ENCODE measurements around the gene F2R. TPM values are rescaled to one million over a fixed set of nuclear protein-coding genes. Genes with fewer than 3 reads are reported as not detected.
"Not testable (repeated sequence)": the region's sequence is repeated elsewhere in the genome, so short reads cannot be mapped to it uniquely, and the experiment has no call there.

The F2R gene
- total RNA-seq, 4 donors from 2014 or later, result 9.4 to 38.7 (median 16.7) TPM

DNA sequence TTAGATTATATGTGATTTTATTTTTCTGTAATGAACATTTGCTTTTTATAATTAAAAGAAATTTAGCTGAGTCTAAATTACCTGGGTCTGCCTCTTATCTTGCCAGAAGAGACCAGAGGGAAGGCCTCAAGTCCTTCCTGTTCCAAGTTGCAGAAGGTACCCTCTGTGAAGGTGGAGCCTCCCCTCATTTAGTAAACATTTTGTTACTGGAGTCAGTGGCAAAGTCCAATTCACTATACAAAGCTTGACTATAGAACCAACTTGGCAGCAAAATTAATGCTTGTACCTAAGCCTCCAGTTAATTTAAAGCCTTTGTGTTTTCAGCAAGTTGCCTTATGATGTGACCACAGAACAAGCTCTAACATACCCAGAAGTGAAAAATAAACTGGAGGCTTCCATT lies 42.8 kb upstream of the F2R start:
- no peaks in the 10 kb centered on the region for H3K4me1 ChIP-seq
- H3K27me3 ChIP-seq, result no peaks in the 10 kb centered on the region
- intact Hi-C loops (cut with DNase I; ENCODE audit: low total_unique reads), result no loop called here
- no peak for DNase-seq
- TF ChIP-seq, protein P1, sequence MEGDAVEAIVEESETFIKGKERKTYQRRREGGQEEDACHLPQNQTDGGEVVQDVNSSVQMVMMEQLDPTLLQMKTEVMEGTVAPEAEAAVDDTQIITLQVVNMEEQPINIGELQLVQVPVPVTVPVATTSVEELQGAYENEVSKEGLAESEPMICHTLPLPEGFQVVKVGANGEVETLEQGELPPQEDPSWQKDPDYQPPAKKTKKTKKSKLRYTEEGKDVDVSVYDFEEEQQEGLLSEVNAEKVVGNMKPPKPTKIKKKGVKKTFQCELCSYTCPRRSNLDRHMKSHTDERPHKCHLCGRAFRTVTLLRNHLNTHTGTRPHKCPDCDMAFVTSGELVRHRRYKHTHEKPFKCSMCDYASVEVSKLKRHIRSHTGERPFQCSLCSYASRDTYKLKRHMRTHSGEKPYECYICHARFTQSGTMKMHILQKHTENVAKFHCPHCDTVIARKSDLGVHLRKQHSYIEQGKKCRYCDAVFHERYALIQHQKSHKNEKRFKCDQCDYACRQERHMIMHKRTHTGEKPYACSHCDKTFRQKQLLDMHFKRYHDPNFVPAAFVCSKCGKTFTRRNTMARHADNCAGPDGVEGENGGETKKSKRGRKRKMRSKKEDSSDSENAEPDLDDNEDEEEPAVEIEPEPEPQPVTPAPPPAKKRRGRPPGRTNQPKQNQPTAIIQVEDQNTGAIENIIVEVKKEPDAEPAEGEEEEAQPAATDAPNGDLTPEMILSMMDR (IDR thresholded peaks at IDR 0.05), result no peak
- no peak for TF ChIP-seq POLR2A (IDR thresholded peaks at IDR 0.05)
- H3K27ac ChIP-seq, result no peak overlapping the region
- H3K4me3 ChIP-seq, result no peak overlapping the region
- H3K36me3 ChIP-seq, result no peaks in the 10 kb centered on the region
- no peaks in the 10 kb centered on the region for H3K9me3 ChIP-seq

DNA sequence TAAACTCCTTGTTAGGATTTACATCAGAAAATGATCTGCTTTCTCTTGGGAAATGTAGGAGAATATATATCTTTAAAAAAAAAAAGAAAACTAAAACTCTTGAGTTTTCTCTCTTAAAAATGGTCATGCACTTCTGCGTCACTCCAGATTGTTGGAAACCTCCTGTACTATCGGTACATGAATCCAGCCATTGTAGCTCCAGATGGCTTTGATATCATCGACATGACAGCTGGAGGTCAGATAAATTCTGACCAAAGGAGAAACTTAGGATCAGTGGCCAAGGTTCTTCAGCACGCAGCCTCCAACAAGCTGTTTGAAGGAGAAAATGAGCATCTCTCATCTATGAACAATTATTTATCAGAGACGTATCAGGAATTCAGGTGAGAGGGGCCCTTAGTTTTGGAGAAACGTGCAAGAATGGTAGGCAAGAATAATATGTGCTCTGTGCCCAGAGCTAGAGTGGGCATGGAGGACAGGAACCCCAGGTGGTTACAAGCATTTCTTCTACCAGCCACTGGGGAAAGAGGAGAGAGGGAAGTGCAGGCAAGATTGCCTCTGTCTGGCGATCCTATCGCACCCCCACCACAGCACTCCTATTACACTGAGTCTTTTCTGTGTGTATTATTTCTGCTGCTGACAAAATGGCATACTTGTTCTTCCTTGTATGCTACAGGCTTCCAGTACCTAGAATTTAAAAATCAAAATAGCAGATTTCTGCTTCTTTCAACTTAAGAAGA lies 41.4 kb upstream of the F2R start:
- DNase-seq, result no peak
- Histone ChIP-seq H3K27ac (peak overlapping the region in 1 of 2 donors; percentile 49), H3K4me3 (no peak overlapping the region), H3K27me3 (no peaks in the 10 kb centered on the region), H3K9me3 (no peaks in the 10 kb centered on the region), H3K36me3 (no peaks in the 10 kb centered on the region), H3K4me1 (no peaks in the 10 kb centered on the region)
- intact Hi-C loops (cut with DNase I; ENCODE audit: low total_unique reads), result no loop called here
- no peak for TF ChIP-seq POLR2A (IDR thresholded peaks at IDR 0.05)
- TF ChIP-seq, protein P1 (IDR thresholded peaks at IDR 0.05), result no peak

DNA sequence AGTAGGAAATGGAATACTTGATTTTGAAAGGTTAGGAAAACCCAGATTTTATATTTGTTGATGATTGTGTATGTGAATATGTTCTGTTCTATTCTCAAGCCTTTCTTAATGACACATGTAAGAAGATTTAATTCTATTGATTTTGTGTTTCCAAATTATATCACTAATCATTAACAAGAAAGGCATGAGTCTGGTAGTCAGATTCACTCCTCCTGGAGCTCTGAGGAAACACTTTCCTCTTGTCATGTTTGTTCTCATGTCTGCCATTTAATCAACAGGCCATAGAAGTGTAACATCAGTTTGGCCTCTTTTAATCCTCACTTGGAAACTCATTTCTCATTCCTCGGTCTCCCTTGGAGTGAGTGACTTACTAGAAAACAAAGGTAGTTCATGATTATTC lies 40.6 kb upstream of the F2R start:
- Histone ChIP-seq H3K4me3 (no peak overlapping the region), H3K36me3 (no peaks in the 10 kb centered on the region), H3K27me3 (no peaks in the 10 kb centered on the region), H3K9me3 (no peaks in the 10 kb centered on the region), H3K4me1 (no peaks in the 10 kb centered on the region), H3K27ac (peak overlapping the region in 1 of 2 donors; percentile 49)
- intact Hi-C loops (cut with DNase I; ENCODE audit: low total_unique reads), result no loop called here
- TF ChIP-seq, protein P1 (IDR thresholded peaks at IDR 0.05), result no peak
- TF ChIP-seq POLR2A (IDR thresholded peaks at IDR 0.05), result no peak
- DNase-seq, result no peak

DNA sequence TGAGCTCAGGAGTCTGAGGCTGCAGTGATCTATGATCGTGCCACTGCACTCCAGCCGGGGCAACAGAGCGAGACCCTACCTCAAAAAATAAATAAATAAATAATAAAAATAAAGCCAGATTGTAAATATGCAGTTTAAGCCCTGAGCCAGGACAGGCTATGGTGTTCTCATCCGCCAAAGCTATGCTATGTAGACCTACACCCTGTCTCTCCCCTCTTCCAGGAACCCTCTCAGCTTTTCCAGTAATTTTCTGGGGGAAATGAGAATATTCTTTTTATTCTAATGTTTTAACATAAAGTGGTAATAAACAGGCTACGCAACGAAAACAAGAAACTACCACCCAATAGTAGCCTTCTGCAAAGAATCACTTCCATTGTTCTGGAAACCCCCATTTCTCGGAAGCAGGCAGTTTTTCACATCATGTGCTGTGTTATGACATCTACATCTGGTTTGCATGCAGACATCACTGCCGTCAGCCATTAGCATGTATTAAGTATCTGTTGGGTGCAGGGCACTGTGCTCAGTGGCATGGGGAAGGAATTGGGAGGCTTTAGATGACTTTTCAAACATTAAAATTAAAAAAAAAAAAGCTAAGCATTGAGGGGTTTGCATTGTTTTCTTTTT lies 38.0 kb upstream of the F2R start:
- no peaks in the 10 kb centered on the region for H3K27me3 ChIP-seq
- intact Hi-C loops (cut with DNase I; ENCODE audit: low total_unique reads), result no loop called here
- H3K27ac ChIP-seq, result peak overlapping the region in 1 of 2 donors; percentile 63
- H3K4me3 ChIP-seq, result no peak overlapping the region
- H3K9me3 ChIP-seq, result no peaks in the 10 kb centered on the region
- no peak for DNase-seq
- H3K4me1 ChIP-seq, result no peaks in the 10 kb centered on the region
- H3K36me3 ChIP-seq, result no peaks in the 10 kb centered on the region
- TF ChIP-seq, protein P1 (IDR thresholded peaks at IDR 0.05), result no peak
- no peak for TF ChIP-seq POLR2A (IDR thresholded peaks at IDR 0.05)

DNA sequence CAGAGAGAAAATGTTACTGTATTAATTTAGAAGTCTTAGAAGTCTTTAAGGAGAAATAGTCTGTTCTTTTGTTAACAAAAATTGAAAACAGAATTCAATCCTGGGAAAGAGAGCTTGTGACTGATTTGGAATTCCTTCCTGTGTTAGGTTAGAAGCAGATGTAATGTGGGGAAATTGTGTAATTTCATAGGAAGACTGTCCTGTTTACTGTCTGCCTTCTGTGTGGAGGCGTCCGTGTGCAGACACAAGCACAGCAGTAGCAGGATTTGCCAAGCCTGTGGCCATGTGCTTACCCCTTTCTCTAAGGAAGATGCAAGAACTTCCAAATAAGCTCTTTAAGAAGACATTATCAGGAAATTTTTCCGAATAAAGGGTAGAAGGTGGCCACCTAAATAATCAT lies 36.7 kb upstream of the F2R start:
- Histone ChIP-seq H3K27me3 (no peaks in the 10 kb centered on the region), H3K9me3 (no peaks in the 10 kb centered on the region), H3K27ac (peak overlapping the region in 1 of 2 donors; percentile 63), H3K36me3 (no peaks in the 10 kb centered on the region), H3K4me1 (no peaks in the 10 kb centered on the region), H3K4me3 (no peak overlapping the region)
- DNase-seq, result peak; percentile 25 to 34
- intact Hi-C loops (cut with DNase I; ENCODE audit: low total_unique reads), result no loop called here
- no peak for TF ChIP-seq POLR2A (IDR thresholded peaks at IDR 0.05)

DNA sequence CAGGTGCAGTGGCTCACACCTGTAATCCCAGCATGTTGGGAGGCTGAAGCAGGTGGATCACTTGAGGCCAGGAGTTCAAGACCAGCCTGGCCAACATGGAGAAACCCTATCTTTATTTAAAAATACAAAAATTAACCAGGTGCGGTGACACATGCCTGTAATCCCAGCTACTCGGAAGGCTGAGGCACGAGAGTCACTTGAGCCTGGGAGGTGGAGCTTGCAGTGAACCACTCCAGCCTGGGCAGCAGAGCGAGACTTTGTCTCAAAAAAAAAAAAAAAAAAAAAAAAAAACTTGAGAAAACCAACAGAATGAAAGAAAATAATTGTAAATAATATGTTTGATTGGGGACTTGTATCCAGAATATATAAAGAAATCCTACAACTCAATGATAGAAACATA lies 35.1 kb upstream of the F2R start:
- H3K9me3 ChIP-seq; intact Hi-C loops (cut with DNase I; ENCODE audit: low total_unique reads); DNase-seq; H3K4me1 ChIP-seq; H3K27ac ChIP-seq; H3K27me3 ChIP-seq; H3K4me3 ChIP-seq; H3K36me3 ChIP-seq: not testable (repeated sequence)
